Mucosa of descending colon (tissue), 3 donors: ENCODE measurements around the gene MED13L. TPM values are rescaled to one million over a fixed set of nuclear protein-coding genes. Genes with fewer than 3 reads are reported as not detected.

Experiments
- ATAC-seq: fragments of 200-7000 bp; cut with Tn5 transposase; one replicate; pipeline ENCODE4 v1.9.1; 2020; ENCODE audit warnings: mild to moderate bottlenecking, moderate library complexity
- DNase-seq, 3 donors: peaks; one replicate each; pipeline ENCODE4 v3.0.0-alpha.2; 2020
- H3K36me3 ChIP-seq: fragments of 200-600 bp; one replicate; pipeline ENCODE4 v1.8.0; 2021; ENCODE audit warnings: low read depth, mild to moderate bottlenecking
- H3K4me1 ChIP-seq: fragments of 200-600 bp; one replicate; pipeline ENCODE4 v1.8.0; 2021; ENCODE audit warnings: low read depth, mild to moderate bottlenecking
- H3K4me3 ChIP-seq: fragments of 200-600 bp; one replicate; pipeline ENCODE4 v1.8.0; 2021; ENCODE audit warnings: mild to moderate bottlenecking
- H3K9me3 ChIP-seq: fragments of 200-600 bp; one replicate; pipeline ENCODE4 v1.8.0; 2021; ENCODE audit warnings: mild to moderate bottlenecking
- CTCF ChIP-seq: fragments of 200-600 bp; IDR thresholded peaks from one replicate; pipeline ENCODE4 v1.8.0; 2022; ENCODE audit warnings: antibody characterized with exemption, mild to moderate bottlenecking
- intact Hi-C, 2 donors: fragments of 100-400 bp; cut with DNase I in 1 of 2; cut with micrococcal nuclease in 1 of 2; formaldehyde crosslinking; loops; one replicate each; pipeline versions ENCODE4 v1.11.0 to v1.11.1; 2022; cut with DNase I, micrococcal nuclease
- total RNA-seq, 3 donors: library from RNA; stranded (reverse); fragmentation: NEBNext Ultra II Directional in 2 of 3; extraction: Animal tissue kit (Norgen Biotek cat#: 25700) in 2 of 3; gene quantifications; one replicate each; pipeline versions ENCODE4 v1.2.1 to v1.2.4, GENCODE V29; 2021 to 2023
- donor health status: DM: no; HTN: no; CAD: no; lungs with moderate emphysema.
- donor health status: DM: no; HTN: no; CAD: no.
- donor health status: DM: no; HTN: yes; CAD: no.

The MED13L gene
- total RNA-seq, 3 donors from 2014 or later, result 96.9 to 165 (median 135) TPM

GRCh38 chr12:116106870-116107269, 170.6 kb downstream of the MED13L start:
- Histone ChIP-seq H3K4me1 (peaks cover 5% of the 10 kb centered on the region), H3K36me3 (no peaks in the 10 kb centered on the region), H3K9me3 (no peaks in the 10 kb centered on the region), H3K4me3 (no peak overlapping the region)
- intact Hi-C loops, result no loop called here
- DNase-seq (no peak), ATAC-seq (no peak)
- no peak for TF ChIP-seq CTCF

- ATAC-seq, result no peak
- no peaks in the 10 kb centered on the region for H3K36me3 ChIP-seq
- no peak for TF ChIP-seq CTCF
- no peak overlapping the region for H3K4me3 ChIP-seq
- no peaks in the 10 kb centered on the region for H3K9me3 ChIP-seq
- H3K4me1 ChIP-seq, result peaks cover 5% of the 10 kb centered on the region
- no peak for DNase-seq
- intact Hi-C loops, result no loop called here
Observed at GRCh38 chr12:116104167-116104767, 173.2 kb downstream of the MED13L start.

GRCh38 chr12:116101991-116102390, 175.5 kb downstream of the MED13L start:
- no peak for ATAC-seq
- Histone ChIP-seq H3K4me3 (no peak overlapping the region), H3K9me3 (no peaks in the 10 kb centered on the region), H3K4me1 (peaks cover 5% of the 10 kb centered on the region), H3K36me3 (no peaks in the 10 kb centered on the region)
- TF ChIP-seq CTCF, result no peak
- intact Hi-C loops, result no loop called here
- DNase-seq, result no peak

GRCh38 chr12:116099652-116100432, 177.7 kb downstream of the MED13L start:
- DNase-seq, result no peak
- no peaks in the 10 kb centered on the region for H3K9me3 ChIP-seq
- H3K4me3 ChIP-seq, result no peak overlapping the region
- H3K4me1 ChIP-seq, result peaks cover 5% of the 10 kb centered on the region
- H3K36me3 ChIP-seq, result no peaks in the 10 kb centered on the region
- TF ChIP-seq CTCF, result no peak
- no peak for ATAC-seq
- intact Hi-C loops, result no loop called here

- intact Hi-C loops, result no loop called here
- TF ChIP-seq CTCF, result no peak
- H3K36me3 ChIP-seq, result no peaks in the 10 kb centered on the region
- ATAC-seq (no peak), DNase-seq (no peak)
- H3K4me1 ChIP-seq, result no peaks in the 10 kb centered on the region
- no peak overlapping the region for H3K4me3 ChIP-seq
- no peaks in the 10 kb centered on the region for H3K9me3 ChIP-seq
Observed at GRCh38 chr12:116096874-116097273, 180.6 kb downstream of the MED13L start.
